ENCODE data around the gene XYLT1.

Gene XYLT1

DNA sequence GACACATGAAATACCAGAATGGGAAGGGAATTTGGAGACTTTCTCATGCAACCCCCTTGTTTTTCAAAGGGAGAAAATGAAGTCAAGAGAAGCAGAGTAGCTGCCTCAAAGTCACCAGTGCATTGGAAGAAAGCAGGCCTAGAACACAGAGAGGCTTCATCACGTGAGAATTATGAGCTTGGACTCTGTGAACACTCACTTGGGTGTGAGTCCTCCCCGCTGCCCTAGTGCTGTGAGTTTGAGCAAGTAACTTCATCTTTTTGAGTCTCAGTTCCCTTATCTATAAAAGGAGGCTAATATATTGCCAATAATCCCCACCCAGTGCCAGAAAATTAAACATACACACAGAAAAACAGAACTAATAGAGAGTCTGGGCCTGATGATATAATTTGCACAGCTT is 315.8 kb downstream of the XYLT1 start:
- H3K27me3 Mint-ChIP-seq: no peaks in the 10 kb centered on the region
- H3K27ac Mint-ChIP-seq: peak overlapping the region; percentile 70
- ATAC-seq: peak; percentile 71
- no peaks in the 10 kb centered on the region for H3K9me3 Mint-ChIP-seq
- H3K4me1 Mint-ChIP-seq: peaks cover 14% of the 10 kb centered on the region
- H3K36me3 Mint-ChIP-seq: peaks cover 41% of the 10 kb centered on the region
- no peak overlapping the region for H3K4me3 Mint-ChIP-seq

DNA sequence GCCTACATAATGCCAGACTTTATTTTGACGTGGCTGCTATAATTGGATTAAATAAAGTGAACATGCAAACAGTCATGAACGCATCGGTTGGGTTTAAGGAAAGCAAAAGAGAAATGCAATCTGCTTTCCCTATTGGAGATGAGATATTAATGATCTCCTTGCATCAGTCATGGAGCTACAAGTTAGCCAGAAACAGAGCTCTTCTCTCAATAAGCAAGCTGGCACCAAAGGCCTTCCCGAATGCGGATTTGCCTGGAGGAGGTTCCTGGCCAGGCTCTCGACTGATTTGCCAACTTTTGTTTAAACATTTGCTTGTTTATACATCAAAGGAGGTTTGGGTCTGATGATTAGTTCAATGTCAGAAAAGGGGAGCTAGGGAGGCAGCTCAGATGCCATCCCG is 318.4 kb downstream of the XYLT1 start:
- Mint-ChIP-seq H3K4me1 (peaks cover 14% of the 10 kb centered on the region), H3K4me3 (no peak overlapping the region), H3K27ac (no peak overlapping the region), H3K36me3 (peaks cover 20% of the 10 kb centered on the region), H3K27me3 (no peaks in the 10 kb centered on the region), H3K9me3 (no peaks in the 10 kb centered on the region)
- no peak for ATAC-seq

DNA sequence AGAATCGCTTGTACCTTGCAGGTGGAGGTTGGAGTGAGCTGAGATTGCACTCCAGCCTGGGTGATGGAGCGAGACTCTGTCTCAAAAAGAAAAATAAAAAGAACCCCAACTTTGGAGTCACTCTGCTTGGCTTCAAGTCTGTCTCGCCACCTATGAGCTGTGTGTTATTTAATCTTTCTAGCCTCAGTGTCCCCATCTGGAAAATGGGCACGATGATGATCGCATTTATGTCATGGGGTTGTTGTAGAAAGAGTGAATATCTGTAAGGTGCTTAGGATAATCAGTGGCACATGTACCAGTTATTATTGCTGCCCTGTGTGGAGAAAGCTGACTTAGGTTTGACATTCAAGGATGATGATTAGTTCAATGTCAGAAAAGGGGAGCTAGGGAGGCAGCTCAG is 319.4 kb downstream of the XYLT1 start:
- peaks cover 25% of the 10 kb centered on the region for H3K36me3 Mint-ChIP-seq
- no peaks in the 10 kb centered on the region for H3K9me3 Mint-ChIP-seq
- H3K4me1 Mint-ChIP-seq: peaks cover 14% of the 10 kb centered on the region
- no peak overlapping the region for H3K27ac Mint-ChIP-seq
- no peaks in the 10 kb centered on the region for H3K27me3 Mint-ChIP-seq
- no peak for ATAC-seq
- no peak overlapping the region for H3K4me3 Mint-ChIP-seq

DNA sequence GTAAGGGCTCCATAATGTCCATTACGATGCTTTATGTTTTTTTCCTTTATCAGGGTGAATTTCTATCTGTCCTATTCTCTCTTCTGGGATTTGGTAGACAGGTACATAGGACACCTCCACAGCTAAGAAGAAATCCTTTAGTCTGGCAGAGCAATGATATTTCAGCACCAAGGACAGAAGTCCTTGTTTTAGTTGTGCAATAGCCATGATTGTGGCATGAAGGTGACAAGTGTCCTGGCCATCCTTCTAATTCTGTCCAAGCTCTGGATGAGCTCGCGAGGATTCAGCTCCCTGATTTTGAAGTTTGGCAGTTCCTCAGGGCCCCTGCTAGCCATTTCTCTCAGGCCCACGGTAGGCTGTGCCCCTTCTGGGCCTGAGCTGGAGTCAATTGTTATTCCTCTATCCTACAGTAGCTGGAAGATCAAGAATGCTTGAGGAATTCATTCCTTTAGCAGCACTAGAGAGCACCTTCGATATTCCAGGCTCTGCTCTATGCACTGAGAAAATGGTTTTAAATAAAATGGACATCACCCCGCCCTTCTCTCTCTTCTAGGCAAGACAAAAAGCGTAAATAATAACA is 320.8 kb downstream of the XYLT1 start:
- peaks cover 5% of the 10 kb centered on the region for H3K4me1 Mint-ChIP-seq
- no peaks in the 10 kb centered on the region for H3K9me3 Mint-ChIP-seq
- ATAC-seq: no peak
- no peaks in the 10 kb centered on the region for H3K27me3 Mint-ChIP-seq
- H3K36me3 Mint-ChIP-seq: peaks cover 21% of the 10 kb centered on the region
- H3K4me3 Mint-ChIP-seq: no peak overlapping the region
- H3K27ac Mint-ChIP-seq: no peak overlapping the region

DNA sequence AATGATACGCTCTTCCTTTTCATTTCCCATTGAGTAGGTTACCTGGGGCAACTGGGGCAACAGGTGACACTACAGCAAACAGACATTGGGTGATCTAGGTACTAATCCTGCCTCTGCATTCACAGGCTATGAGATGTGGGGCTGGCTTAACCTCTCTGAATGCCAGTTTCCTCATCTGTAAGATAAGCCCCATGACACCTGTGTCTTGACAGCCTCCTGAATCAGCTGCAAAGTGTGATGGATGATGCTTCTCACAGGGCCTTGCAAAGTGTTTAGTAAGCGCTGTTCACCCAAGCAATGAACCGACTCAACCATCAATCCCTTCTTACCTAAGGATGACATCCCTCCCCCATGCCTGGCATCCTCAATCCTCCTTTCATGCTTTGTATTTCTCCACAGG is 322.8 kb downstream of the XYLT1 start:
- Mint-ChIP-seq H3K36me3 (peaks cover 21% of the 10 kb centered on the region), H3K27ac (no peak overlapping the region), H3K4me3 (no peak overlapping the region), H3K9me3 (no peaks in the 10 kb centered on the region), H3K27me3 (no peaks in the 10 kb centered on the region), H3K4me1 (no peaks in the 10 kb centered on the region)
- ATAC-seq: no peak

DNA sequence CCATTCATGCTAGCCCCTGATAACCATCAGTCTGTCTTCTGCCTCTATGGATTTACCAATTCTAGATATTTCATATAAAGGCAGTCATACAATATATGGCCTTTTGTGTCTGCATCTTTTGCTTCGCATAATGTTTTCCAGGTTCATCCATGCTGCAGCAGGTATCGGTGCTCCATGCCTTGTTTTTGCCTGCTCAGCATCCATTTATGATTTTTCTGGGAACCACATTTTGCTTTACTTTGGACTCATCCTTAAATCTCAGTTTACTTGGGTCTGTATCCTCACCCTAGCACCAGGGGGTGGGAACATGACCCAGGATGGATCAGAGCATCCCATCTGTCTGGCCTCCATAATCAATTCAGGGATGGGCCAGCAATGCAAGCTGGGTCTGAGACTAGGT is 325.7 kb downstream of the XYLT1 start:
- Mint-ChIP-seq H3K27ac (no peak overlapping the region), H3K4me1 (no peaks in the 10 kb centered on the region), H3K9me3 (no peaks in the 10 kb centered on the region), H3K4me3 (no peak overlapping the region), H3K27me3 (no peaks in the 10 kb centered on the region), H3K36me3 (peaks cover 23% of the 10 kb centered on the region)
- ATAC-seq: no peak

DNA sequence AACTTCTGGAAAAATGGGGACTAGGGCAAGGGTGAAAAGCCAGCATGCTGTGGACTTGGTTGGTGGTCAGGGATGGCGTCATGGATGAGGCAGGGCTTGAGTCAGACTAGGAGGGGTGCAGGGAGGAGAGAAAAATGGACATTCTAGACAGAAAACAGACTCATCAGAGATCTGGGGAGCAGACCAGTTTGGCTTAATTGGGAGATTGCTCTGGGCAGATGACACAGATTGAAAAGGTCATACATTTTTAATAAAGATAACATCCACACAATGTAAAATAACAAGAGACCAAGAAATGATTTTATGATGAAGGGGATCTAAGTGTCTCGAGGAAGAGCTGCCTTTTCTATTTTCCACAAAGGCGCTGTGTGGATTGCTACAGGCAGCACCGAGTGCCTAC is 326.3 kb downstream of the XYLT1 start:
- ATAC-seq: no peak
- Mint-ChIP-seq H3K9me3 (no peaks in the 10 kb centered on the region), H3K27me3 (no peaks in the 10 kb centered on the region), H3K27ac (no peak overlapping the region), H3K4me1 (no peaks in the 10 kb centered on the region), H3K4me3 (no peak overlapping the region), H3K36me3 (peaks cover 29% of the 10 kb centered on the region)

DNA sequence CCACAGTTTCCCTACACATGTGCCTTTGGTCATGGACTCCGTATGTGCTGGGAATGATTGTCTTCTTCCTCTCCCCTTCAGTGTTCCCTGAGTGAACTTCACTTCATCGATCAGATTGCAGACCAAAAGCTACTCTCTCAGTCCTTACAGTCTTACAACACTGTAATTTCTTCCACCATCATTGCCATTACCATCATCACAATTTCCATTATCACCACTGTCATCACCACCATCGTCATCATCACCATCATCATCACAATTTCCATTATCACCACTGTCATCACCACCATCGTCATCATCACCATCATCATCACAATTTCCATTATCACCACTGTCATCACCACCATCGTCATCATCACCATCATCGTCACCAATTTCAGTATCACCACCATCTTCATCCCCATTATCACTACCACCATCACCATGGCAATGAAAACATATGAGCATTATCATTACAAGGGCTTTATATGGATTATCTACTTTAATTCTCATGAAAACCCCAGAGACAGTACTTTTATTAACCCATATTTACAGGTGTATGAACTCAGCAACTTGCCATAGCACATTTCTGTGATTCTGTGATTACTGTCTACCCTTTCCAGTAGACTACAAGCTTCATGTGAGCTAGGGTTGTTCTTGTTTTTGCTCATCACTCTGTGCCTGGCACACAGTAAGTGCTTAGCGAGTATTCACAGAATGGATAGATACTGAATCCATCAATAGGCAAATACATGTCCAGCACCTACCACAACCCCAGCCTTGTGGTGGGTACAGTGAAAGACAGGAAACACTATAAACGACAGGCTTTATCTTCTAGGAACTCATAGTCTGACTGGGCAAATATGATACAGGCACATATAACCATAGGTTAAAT is 327.0 kb downstream of the XYLT1 start:
- Mint-ChIP-seq H3K4me1 (no peaks in the 10 kb centered on the region), H3K9me3 (no peaks in the 10 kb centered on the region), H3K4me3 (no peak overlapping the region), H3K27ac (no peak overlapping the region), H3K27me3 (no peaks in the 10 kb centered on the region), H3K36me3 (peaks cover 35% of the 10 kb centered on the region)
- no peak for ATAC-seq

DNA sequence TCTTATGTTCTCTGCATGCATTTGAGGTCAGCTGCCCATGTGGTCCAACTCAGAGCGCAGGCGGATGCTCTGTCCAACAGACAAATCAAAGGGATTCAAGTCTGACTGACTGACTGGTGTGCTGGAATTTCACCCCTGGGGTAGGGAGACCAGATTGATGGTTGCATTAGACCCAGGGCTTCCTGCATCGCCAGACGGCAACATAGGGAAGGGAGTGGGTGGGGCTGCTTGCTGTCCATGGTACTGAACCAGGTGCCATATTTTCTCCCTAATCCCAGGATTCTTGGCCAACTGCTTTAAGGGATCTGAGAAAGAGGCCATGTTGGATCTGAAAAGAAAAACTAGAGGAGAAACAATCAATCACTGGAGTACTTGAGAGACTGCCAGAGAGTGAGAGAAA is 332.0 kb downstream of the XYLT1 start:
- peaks cover 69% of the 10 kb centered on the region for H3K36me3 Mint-ChIP-seq
- H3K9me3 Mint-ChIP-seq: no peaks in the 10 kb centered on the region
- H3K27ac Mint-ChIP-seq: no peak overlapping the region
- H3K27me3 Mint-ChIP-seq: no peaks in the 10 kb centered on the region
- H3K4me1 Mint-ChIP-seq: peaks cover 34% of the 10 kb centered on the region
- ATAC-seq: no peak
- no peak overlapping the region for H3K4me3 Mint-ChIP-seq

DNA sequence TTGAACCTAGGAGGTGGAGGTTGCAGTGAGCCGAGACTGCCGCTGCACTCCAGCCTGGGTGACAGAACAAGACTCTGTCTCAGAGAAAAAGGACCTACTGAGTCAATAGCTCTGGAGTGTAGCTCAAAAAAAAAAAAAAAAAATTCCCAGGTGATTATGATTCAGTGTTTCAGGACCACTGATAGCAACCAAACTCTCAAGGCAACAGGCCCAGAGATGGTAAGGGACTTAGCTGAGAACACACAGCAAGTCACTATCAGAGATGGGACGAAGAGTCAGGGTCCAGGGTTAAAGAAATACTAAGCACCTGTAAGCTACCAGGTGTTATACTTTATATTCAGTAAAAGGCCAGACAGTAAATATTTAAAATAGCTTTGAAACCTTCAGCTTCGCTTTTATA is 335.3 kb downstream of the XYLT1 start:
- no peaks in the 10 kb centered on the region for H3K27me3 Mint-ChIP-seq
- peaks cover 58% of the 10 kb centered on the region for H3K4me1 Mint-ChIP-seq

DNA sequence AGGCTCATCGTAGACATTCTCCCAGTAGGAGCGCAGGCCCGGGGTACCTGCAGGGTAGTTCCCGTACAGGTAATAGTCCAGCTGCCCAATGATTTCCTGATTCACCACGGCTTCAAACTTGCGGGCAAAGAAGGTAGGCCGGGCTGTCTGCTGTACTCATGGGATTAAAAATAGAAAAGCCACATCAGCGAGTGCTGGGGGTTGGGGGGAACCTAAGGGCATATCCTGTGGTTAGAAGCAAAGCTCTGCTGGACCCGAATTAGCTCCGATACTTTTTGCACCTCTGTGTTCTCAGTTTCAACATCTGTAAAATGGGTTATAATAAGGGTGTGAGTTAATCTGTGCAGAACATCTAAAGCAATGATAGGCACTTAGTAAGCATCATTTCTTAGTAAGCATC is 336.2 kb downstream of the XYLT1 start:
- Mint-ChIP-seq H3K27ac (peak overlapping the region; percentile 38), H3K9me3 (no peaks in the 10 kb centered on the region)

More for the DNA sequence above, 335.3 kb downstream of the XYLT1 start:
- Mint-ChIP-seq H3K4me3 (no peak overlapping the region), H3K27ac (no peak overlapping the region), H3K36me3 (peaks cover 89% of the 10 kb centered on the region), H3K9me3 (no peaks in the 10 kb centered on the region)
- no peak for ATAC-seq

DNA sequence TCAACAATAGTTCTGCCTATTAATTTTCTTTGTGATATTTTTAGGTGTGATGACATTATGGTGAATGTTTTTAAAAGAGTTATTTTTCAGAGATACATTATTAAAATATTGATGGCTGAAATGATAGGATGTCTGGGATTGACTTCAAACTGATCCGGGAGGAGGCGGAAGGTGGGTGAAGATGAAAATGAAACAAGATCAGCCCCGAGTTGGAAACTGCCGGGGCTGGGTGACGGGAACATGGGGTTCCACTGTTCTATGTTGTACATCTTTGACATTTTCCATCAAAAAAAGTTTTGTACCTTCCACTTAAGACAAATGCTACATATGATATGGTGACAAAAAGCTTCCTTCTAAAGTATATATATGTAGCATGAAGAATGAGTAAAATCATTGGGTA is 336.9 kb downstream of the XYLT1 start:
- Mint-ChIP-seq H3K27ac (peak overlapping the region; percentile 38), H3K4me3 (no peak overlapping the region), H3K27me3 (no peaks in the 10 kb centered on the region), H3K9me3 (no peaks in the 10 kb centered on the region), H3K4me1 (peaks cover 64% of the 10 kb centered on the region), H3K36me3 (peaks cover 82% of the 10 kb centered on the region)
- ATAC-seq: no peak

More for the DNA sequence above, 336.2 kb downstream of the XYLT1 start:
- H3K4me1 Mint-ChIP-seq: peaks cover 64% of the 10 kb centered on the region
- H3K4me3 Mint-ChIP-seq: no peak overlapping the region
- peak; percentile 56 for ATAC-seq
- no peaks in the 10 kb centered on the region for H3K27me3 Mint-ChIP-seq
- H3K36me3 Mint-ChIP-seq: peaks cover 89% of the 10 kb centered on the region

DNA sequence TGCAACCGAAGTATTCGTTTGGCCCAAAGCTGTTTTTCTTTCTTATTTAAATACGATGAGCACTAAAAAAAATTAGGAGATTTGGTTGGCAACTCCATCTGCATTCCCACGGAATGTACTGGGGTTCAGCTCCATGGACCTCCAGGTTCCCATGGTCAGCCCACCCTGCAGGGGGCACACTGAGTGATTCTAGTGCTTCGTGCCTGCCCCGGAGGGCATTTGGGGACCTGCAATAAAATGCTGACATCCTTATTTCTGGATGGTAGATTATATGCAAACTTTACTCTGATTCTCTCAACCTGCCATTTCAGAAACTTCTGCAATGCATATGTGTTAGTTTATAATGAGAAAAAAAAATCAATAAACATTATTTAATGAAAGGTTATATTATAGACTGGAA is 339.4 kb downstream of the XYLT1 start:
- Mint-ChIP-seq H3K9me3 (no peaks in the 10 kb centered on the region), H3K4me3 (no peak overlapping the region), H3K27ac (no peak overlapping the region), H3K27me3 (no peaks in the 10 kb centered on the region), H3K36me3 (peaks cover 82% of the 10 kb centered on the region), H3K4me1 (peaks cover 45% of the 10 kb centered on the region)
- no peak for ATAC-seq

DNA sequence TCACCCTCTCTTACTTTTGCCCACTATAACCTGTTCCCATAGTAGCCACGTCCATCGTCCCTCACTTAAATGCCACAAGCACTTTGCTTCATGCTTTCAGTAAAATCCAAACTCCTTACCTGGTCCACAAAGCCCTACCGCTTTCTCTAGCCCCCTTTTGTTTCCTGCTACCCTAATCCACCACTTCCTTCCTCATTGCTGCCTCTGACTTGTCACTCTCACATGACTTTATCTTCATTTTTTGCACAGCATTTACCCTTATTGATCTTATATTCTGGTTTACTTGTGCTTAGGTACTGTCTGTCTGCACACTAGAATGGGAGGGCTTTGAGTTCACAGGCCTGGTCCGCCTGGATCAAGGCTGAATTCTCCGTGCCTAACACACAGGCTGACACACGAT is 340.0 kb downstream of the XYLT1 start:
- Mint-ChIP-seq H3K4me1 (peaks cover 45% of the 10 kb centered on the region), H3K36me3 (peaks cover 83% of the 10 kb centered on the region), H3K9me3 (no peaks in the 10 kb centered on the region), H3K27me3 (no peaks in the 10 kb centered on the region), H3K4me3 (no peak overlapping the region), H3K27ac (peak overlapping the region; percentile 28)
- ATAC-seq: no peak

DNA sequence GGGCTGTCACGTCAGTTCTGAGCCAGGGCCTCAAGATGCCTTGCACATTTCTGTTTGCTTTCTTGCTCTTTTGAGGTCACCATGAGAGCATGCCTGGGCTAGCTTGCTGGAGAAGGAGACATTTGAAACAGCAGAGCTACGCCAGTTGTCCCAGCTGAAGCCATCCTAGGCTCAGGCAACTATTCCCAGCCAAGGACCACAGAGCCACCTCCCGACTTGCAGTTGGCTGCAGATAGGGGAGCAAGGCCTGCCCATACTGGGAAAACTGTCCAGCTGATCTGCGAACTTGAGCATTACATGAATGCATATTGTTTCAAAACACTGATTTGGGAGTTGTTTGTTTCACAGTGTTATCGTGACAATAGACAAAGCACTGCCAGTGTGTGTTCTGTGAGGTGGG is 340.8 kb downstream of the XYLT1 start:
- no peak for ATAC-seq
- no peak overlapping the region for H3K27ac Mint-ChIP-seq
- H3K9me3 Mint-ChIP-seq: peaks cover 5% of the 10 kb centered on the region
- peaks cover 42% of the 10 kb centered on the region for H3K4me1 Mint-ChIP-seq
- H3K27me3 Mint-ChIP-seq: no peaks in the 10 kb centered on the region
- H3K36me3 Mint-ChIP-seq: peaks cover 86% of the 10 kb centered on the region
- H3K4me3 Mint-ChIP-seq: no peak overlapping the region

DNA sequence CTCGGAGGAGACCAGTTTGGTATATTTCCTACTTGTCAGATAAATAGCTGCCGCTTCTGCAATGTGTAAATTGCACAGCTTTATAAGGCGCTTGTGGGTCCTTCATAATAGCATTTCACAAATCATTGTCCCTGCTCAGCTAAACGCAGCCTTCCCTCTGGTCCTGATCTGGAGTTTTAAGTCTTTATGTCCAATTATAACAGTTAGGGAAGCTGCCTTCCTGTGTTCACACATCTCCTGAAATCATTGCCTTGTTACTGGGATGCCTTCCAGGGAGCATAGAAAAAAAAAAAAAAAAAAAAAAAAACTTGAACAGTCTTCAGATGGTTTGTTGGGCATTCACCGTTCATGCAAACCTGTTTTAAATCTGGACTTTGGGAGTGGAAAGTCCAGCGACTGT is 342.0 kb downstream of the XYLT1 start:
- Mint-ChIP-seq H3K4me1 (peaks cover 30% of the 10 kb centered on the region), H3K27me3 (no peaks in the 10 kb centered on the region), H3K9me3 (peaks cover 8% of the 10 kb centered on the region), H3K4me3 (no peak overlapping the region), H3K36me3 (peaks cover 86% of the 10 kb centered on the region), H3K27ac (no peak overlapping the region)
- no peak for ATAC-seq

Measured in stimulated activated memory B cell treated with anti-CD40 and anti-IgM and Interleukin-4, amounts not matched to agents 10 μg/mL and 1 μg/mL and 100 μg/mL, for 72 hours (primary cell).